OCI-LY7 (cell line): ENCODE measurements around the gene CNTNAP5.

ENCODE experiments used
- EZH2phosphoT487 ChIP-seq: fragments of 200-600 bp; sonication (generic); IDR thresholded peaks from 2 replicates; pipeline ENCODE4 v1.6.1; 2018; ENCODE audit warnings: low read depth, borderline replicate concordance, mild to moderate bottlenecking, mixed run types, antibody characterized with exemption, low read length, moderate library complexity, mixed read lengths
- TF ChIP-seq, protein P1 (sequence below): fragments of 200-600 bp; sonication (generic); conservative IDR thresholded peaks from 2 replicates; pipeline ENCODE4 v1.5.1; 2014; ENCODE audit warnings: mild to moderate bottlenecking, antibody characterized with exemption, low read length, moderate library complexity, mixed read lengths

DNA sequence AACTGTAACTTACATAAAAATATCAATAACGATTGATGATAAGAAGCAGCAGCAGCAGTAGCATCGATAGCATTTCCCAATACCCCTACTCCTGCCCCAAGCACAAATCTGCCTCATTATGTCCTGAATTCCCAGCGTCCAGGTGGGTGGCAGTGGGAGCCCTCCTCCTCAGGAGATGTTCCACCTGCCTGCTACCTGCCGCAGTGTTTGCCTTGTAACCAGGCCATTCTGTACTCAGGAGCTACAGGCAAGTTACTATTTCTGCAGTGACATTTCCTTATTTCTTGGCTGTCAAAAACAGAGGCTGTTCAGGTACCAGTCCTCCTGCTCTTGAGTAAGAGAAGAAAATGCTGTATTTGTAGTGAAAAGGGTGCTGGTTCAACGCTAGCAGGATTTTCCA lies 236.4 kb downstream of the CNTNAP5 start:
- TF ChIP-seq, protein P1, sequence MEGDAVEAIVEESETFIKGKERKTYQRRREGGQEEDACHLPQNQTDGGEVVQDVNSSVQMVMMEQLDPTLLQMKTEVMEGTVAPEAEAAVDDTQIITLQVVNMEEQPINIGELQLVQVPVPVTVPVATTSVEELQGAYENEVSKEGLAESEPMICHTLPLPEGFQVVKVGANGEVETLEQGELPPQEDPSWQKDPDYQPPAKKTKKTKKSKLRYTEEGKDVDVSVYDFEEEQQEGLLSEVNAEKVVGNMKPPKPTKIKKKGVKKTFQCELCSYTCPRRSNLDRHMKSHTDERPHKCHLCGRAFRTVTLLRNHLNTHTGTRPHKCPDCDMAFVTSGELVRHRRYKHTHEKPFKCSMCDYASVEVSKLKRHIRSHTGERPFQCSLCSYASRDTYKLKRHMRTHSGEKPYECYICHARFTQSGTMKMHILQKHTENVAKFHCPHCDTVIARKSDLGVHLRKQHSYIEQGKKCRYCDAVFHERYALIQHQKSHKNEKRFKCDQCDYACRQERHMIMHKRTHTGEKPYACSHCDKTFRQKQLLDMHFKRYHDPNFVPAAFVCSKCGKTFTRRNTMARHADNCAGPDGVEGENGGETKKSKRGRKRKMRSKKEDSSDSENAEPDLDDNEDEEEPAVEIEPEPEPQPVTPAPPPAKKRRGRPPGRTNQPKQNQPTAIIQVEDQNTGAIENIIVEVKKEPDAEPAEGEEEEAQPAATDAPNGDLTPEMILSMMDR, result no peak
- no peak for TF ChIP-seq EZH2phosphoT487
